BE2C (cell line): ENCODE data around the gene LIMS4.
"Not testable (repeated sequence)": the region's sequence is repeated elsewhere in the genome, so short reads cannot be mapped to it uniquely, and the experiment has no call there.

ENCODE experiments used
- DNase-seq: peaks from one replicate; pipeline ENCODE4 v3.0.0-alpha.2; 2020
- H3K27me3 ChIP-seq: fragments of 250-450 bp; sonication (Bioruptor Pico); 2 replicates; pipeline ENCODE4 v1.5.1; 2020; ENCODE audit warnings: mild to moderate bottlenecking
- H3K36me3 ChIP-seq: fragments of 250-450 bp; sonication (Bioruptor Pico); 2 replicates; pipeline ENCODE4 v1.5.1; 2020; ENCODE audit warnings: mild to moderate bottlenecking
- H3K4me1 ChIP-seq: fragments of 250-450 bp; sonication (Bioruptor Pico); 2 replicates; pipeline ENCODE4 v1.5.1; 2020
- H3K4me3 ChIP-seq: 2 replicates; pipeline ENCODE4 v1.5.1; 2011; ENCODE audit warnings: low read depth, low read length
- H3K9me3 ChIP-seq: fragments of 250-450 bp; sonication (Bioruptor Pico); 2 replicates; pipeline ENCODE4 v1.5.1; 2020

LIMS4 gene

DNA sequence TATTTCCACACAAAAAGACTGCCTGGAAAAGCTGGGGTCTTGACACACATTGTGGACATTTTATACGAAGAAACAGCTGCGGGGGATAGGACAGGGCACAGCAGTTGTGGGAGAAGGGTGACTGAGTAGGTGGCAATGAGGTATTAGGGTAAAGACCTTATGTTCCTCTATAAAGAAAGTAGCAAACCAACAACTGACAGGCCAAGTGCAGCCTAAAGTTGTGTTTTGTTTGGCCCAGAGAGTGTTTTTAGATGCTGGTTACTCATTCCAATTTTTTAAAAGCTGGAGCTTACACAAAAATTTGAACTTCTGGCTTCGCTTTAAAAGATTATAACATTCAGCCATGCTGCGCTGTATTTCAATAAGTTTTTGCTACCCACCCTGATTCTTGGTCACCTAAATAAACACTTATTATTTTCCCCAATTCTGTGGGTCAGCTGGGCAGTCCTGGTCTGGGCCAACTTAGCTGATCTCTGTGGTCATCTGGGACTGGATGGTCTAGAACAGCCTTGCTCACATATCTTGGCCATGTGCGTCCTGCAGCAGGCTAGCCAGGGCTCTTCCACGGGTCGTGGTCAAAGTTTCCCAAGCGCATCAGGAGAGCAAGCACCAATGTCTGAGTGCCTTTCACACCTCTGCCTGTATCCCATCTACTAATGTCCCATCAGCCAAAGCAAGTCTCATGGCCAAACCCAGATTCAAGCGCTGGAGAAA lies 51.8 kb downstream of the LIMS4 start:
- not testable (repeated sequence) for H3K4me3 ChIP-seq, H3K36me3 ChIP-seq, H3K9me3 ChIP-seq, DNase-seq, H3K4me1 ChIP-seq, H3K27me3 ChIP-seq

DNA sequence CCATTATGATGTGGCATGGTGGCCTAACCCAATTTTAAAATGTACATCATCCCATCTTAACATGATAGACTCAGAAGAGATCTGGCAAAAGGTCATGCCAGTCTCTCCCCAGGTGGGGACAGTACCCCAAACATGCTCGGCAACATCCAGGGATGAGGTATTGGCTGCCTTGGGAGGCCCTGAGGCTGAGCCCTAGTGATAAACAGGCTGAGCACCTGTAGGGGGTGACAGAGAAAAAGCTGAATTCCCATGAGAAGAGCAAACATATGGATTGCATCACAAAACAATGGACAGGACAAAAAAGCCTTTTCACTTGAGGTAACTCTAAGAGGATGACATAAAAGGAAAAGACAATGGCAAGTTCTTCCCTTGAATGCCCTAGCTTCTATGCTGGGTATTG lies 65.5 kb downstream of the LIMS4 start:
- not testable (repeated sequence) for H3K27me3 ChIP-seq, H3K4me3 ChIP-seq, H3K36me3 ChIP-seq, H3K9me3 ChIP-seq, H3K4me1 ChIP-seq, DNase-seq

DNA sequence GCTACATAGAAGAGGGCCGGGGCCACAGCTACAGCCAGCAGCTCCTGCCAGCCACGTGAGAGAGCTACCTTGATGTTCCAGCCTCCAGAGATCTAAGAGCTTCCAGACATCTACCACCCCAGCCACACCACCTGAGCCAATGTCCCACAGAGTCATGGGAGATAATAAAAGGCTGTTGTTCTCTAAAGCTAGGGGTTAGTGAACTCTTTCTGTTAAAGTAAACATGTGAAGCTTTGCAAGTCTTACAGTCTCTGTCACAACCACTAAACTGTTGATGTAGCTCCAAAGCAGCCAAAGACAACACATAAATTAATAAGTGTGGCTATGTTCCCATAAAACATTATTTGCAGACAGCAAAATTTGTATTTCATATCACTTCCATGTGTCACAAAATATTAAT lies 67.6 kb downstream of the LIMS4 start:
- H3K4me1 ChIP-seq, DNase-seq, H3K9me3 ChIP-seq: not testable (repeated sequence)

DNA sequence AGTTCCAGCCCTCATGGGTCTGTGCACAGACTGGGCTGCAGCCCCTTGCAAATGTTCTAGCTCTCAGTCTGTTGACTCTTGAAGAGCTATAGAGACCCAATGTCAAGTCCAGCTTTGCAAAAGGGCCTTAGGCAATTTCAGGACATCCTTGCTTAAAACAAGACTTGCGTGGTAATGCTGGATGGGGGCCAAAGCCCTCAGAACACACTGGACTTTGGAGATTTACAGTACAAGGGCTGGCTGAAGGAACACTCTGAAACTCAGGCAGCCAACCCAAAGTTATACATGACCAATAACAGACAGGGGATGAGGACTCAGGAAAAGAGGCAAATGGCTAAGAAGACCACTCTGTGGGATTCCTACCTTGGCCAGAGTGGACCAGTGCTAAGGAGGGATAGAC lies 68.4 kb downstream of the LIMS4 start:
- not testable (repeated sequence) for DNase-seq, H3K27me3 ChIP-seq, H3K9me3 ChIP-seq, H3K4me3 ChIP-seq, H3K4me1 ChIP-seq, H3K36me3 ChIP-seq

More for the DNA sequence above, 67.6 kb downstream of the LIMS4 start:
- H3K4me3 ChIP-seq, H3K36me3 ChIP-seq, H3K27me3 ChIP-seq: not testable (repeated sequence)

DNA sequence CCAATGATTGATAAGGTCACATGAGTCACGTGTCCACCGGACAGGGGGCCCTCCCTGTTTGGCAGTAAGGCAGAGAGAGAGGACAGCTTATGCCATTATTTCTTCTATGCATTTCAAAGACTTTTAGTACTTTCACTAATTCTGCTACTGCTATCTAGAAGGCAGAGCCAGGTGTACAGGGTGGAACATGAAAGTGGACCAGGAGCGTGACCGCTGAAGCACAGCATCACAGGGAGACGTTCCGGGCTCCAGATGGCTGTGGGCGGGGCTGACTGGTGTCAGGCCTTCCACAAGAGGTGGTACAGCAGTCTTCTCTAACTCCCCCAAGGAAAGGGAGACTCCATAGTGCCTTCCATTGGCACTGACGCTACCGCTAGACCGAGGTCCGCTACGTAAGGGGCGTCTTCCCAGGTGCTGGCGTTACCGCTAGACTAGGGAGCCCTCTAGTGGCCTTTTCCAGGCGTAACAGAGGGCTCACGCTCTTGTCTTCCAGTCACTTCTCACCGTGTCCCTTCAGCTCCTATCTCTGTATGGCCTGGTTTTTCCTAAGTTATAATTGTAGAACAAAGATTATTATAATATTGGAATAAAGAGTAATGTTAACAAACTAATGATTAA lies 71.5 kb downstream of the LIMS4 start:
- not testable (repeated sequence) for H3K36me3 ChIP-seq, H3K4me1 ChIP-seq

DNA sequence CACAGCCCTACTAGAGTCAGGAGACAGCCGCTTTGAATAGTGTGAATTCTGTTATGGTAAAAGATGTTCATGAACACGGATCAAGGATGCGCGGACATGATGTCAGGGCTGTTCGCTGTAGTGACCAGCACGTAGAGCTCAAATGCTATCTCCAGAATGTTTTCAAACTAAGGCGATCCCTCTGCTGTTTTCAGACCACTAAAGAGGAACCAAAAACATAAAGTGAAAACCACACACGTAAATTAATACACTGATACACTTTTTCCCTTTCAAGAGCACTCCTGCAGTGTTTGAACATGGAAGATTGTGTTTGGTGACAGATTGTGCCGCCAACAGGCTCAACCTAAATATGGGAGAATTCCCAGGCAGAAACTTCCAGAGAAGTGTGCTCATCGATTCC lies 73.2 kb downstream of the LIMS4 start:
- not testable (repeated sequence) for H3K9me3 ChIP-seq, H3K36me3 ChIP-seq, H3K4me1 ChIP-seq, DNase-seq, H3K27me3 ChIP-seq, H3K4me3 ChIP-seq

More for the DNA sequence above, 71.5 kb downstream of the LIMS4 start:
- not testable (repeated sequence) for H3K4me3 ChIP-seq, H3K27me3 ChIP-seq, H3K9me3 ChIP-seq, DNase-seq

DNA sequence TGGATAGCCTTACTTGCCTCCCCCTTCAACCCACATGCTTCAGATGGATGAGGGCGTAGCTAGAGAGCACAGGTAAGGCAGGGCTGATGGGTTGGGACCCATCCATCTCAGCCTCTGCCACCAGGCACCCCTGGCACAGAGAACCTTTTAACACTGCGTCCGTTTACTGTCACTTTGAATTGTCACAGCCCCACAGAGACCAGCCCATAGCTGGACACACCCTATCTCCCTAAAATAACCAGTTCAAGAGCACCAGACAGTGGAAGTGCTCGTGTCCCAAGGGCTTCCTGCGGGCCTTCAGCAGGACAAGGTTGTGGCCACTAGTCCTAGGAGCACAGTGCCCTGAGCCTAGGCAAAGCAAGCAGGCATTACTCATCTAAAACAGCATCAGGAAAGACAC lies 76.6 kb downstream of the LIMS4 start:
- not testable (repeated sequence) for H3K4me3 ChIP-seq, DNase-seq, H3K27me3 ChIP-seq, H3K36me3 ChIP-seq, H3K4me1 ChIP-seq, H3K9me3 ChIP-seq
